GM19397 (cell line): ENCODE data around the gene GRAMD2A.

Experiments used
- ATAC-seq: cut with Tn5 transposase; IDR thresholded peaks from one replicate; pipeline ENCODE4 v1.9.1; 2021; ENCODE audit warnings: mild to moderate bottlenecking, moderate library complexity; ENCODE audit not compliant: unreplicated experiment

GRAMD2A gene

GRCh38 chr15:72220687-72221086 lies 23.1 kb upstream of the GRAMD2A start:
- ATAC-seq, result no peak

GRCh38 chr15:72217216-72217615 lies 19.6 kb upstream of the GRAMD2A start:
- no peak for ATAC-seq

- ATAC-seq, result no peak
Observed at GRCh38 chr15:72216079-72216478, 18.5 kb upstream of the GRAMD2A start.

- no peak for ATAC-seq
Observed at GRCh38 chr15:72207558-72208085, 10.0 kb upstream of the GRAMD2A start.

GRCh38 chr15:72206677-72207000 lies 9.1 kb upstream of the GRAMD2A start:
- no peak for ATAC-seq

- ATAC-seq, result no peak
Observed at GRCh38 chr15:72205896-72206676, 8.5 kb upstream of the GRAMD2A start.

- ATAC-seq, result no peak
Observed at GRCh38 chr15:72205273-72205672, 7.7 kb upstream of the GRAMD2A start.

GRCh38 chr15:72203507-72203837 lies 5.9 kb upstream of the GRAMD2A start:
- no peak for ATAC-seq

- no peak for ATAC-seq
Observed at GRCh38 chr15:72202801-72203506, 5.4 kb upstream of the GRAMD2A start.

GRCh38 chr15:72202302-72202701 lies 4.7 kb upstream of the GRAMD2A start:
- ATAC-seq, result no peak

- ATAC-seq, result no peak
Observed at GRCh38 chr15:72201391-72201921, 3.9 kb upstream of the GRAMD2A start.

- no peak for ATAC-seq
Observed at GRCh38 chr15:72200395-72201237, 3.0 kb upstream of the GRAMD2A start.

- ATAC-seq, result peak; percentile 39
Observed at GRCh38 chr15:72199721-72200212, 2.2 kb upstream of the GRAMD2A start.

- ATAC-seq, result no peak
Observed at GRCh38 chr15:72199205-72199515, 1.6 kb upstream of the GRAMD2A start.

GRCh38 chr15:72198356-72199204 lies 993 bp upstream of the GRAMD2A start:
- ATAC-seq, result no peak

GRCh38 chr15:72197041-72197459 lies 537 bp downstream of the GRAMD2A start:
- ATAC-seq, result no peak

- no peak for ATAC-seq
Observed at GRCh38 chr15:72196409-72197040, 1.1 kb downstream of the GRAMD2A start.

GRCh38 chr15:72195101-72195511 lies 2.5 kb downstream of the GRAMD2A start:
- no peak for ATAC-seq

- no peak for ATAC-seq
Observed at GRCh38 chr15:72193836-72194396, 3.7 kb downstream of the GRAMD2A start.
